ENCODE data around the gene ARHGAP44.

DNA sequence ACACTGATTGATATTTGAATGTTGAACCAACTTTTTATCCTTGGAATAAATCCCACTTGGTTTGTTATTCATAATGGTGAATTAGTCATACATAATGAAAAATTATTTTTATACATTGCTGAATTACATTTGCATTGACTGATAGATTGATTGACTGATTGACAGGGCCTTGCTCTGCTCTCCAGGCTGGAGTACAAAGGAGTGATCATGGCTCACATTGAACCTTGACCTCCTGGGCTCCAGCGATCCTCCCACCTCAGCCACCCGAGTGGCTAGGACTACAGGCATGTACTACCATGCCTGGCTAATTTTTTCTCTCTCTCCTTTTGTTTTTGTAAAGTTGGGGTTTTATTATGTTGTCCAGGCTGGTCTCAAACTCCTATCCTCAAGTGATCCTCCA is 97.8 kb downstream of the ARHGAP44 start:
- TF ChIP-seq, protein P1, sequence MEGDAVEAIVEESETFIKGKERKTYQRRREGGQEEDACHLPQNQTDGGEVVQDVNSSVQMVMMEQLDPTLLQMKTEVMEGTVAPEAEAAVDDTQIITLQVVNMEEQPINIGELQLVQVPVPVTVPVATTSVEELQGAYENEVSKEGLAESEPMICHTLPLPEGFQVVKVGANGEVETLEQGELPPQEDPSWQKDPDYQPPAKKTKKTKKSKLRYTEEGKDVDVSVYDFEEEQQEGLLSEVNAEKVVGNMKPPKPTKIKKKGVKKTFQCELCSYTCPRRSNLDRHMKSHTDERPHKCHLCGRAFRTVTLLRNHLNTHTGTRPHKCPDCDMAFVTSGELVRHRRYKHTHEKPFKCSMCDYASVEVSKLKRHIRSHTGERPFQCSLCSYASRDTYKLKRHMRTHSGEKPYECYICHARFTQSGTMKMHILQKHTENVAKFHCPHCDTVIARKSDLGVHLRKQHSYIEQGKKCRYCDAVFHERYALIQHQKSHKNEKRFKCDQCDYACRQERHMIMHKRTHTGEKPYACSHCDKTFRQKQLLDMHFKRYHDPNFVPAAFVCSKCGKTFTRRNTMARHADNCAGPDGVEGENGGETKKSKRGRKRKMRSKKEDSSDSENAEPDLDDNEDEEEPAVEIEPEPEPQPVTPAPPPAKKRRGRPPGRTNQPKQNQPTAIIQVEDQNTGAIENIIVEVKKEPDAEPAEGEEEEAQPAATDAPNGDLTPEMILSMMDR (IDR thresholded peaks at IDR 0.05; ENCODE audit: low read depth, low read length) = no peak
- TF ChIP-seq POLR2A (IDR thresholded peaks at IDR 0.05; ENCODE audit: extremely low read depth, insufficient read length) (no peak), MYC (IDR thresholded peaks at IDR 0.05; ENCODE audit: low read depth, low read length) (no peak)

All from NB4 (cell line).